Measurements from ENCODE around the gene FAU. TPM values are rescaled to one million over a fixed set of nuclear protein-coding genes. Genes with fewer than 3 reads are reported as not detected.

The FAU gene
- total RNA-seq, 1 experiment from 2014 or later: 1,001 TPM

GRCh38 chr11:65157336-65157735 lies 35.4 kb upstream of the FAU start:
- CTCF ChIA-PET: interaction anchor here (0.6 kb wide), 1 partner anchor 130 kb away, joined by 3 read pairs; the partner anchor contains the start of gene SNX15
- no peak for ATAC-seq
- in situ Hi-C loops (cut with HindIII; ENCODE audit: low pct_unique_long_range_greater_than_20kb, low sequenced_read_pairs): no loop called here

GRCh38 chr11:65156926-65157325 lies 35.0 kb upstream of the FAU start:
- ChIA-PET POLR2A (interaction anchor here (0.7 kb wide), 2 partner anchors 22 to 62 kb away, joined by 10 to 12 read pairs; no protein-coding TSS in a partner anchor), CTCF (no interaction called here)
- H3K27me3 ChIP-seq (ENCODE audit: control insufficient read depth, insufficient read depth, low read length): no peaks in the 10 kb centered on the region
- BruUV-seq (replicated peaks): no TSS peak
- TF ChIP-seq POLR2AphosphoS5 (IDR thresholded peaks at IDR 0.05; ENCODE audit: low read depth, low read length): no peak
- TF ChIP-seq, protein P1, sequence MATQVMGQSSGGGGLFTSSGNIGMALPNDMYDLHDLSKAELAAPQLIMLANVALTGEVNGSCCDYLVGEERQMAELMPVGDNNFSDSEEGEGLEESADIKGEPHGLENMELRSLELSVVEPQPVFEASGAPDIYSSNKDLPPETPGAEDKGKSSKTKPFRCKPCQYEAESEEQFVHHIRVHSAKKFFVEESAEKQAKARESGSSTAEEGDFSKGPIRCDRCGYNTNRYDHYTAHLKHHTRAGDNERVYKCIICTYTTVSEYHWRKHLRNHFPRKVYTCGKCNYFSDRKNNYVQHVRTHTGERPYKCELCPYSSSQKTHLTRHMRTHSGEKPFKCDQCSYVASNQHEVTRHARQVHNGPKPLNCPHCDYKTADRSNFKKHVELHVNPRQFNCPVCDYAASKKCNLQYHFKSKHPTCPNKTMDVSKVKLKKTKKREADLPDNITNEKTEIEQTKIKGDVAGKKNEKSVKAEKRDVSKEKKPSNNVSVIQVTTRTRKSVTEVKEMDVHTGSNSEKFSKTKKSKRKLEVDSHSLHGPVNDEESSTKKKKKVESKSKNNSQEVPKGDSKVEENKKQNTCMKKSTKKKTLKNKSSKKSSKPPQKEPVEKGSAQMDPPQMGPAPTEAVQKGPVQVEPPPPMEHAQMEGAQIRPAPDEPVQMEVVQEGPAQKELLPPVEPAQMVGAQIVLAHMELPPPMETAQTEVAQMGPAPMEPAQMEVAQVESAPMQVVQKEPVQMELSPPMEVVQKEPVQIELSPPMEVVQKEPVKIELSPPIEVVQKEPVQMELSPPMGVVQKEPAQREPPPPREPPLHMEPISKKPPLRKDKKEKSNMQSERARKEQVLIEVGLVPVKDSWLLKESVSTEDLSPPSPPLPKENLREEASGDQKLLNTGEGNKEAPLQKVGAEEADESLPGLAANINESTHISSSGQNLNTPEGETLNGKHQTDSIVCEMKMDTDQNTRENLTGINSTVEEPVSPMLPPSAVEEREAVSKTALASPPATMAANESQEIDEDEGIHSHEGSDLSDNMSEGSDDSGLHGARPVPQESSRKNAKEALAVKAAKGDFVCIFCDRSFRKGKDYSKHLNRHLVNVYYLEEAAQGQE (IDR thresholded peaks at IDR 0.05; ENCODE audit: insufficient read depth in 1 of 2, low read depth in 2 of 2, low read length in 1 of 2): no peak
- TF ChIP-seq SIN3A (IDR thresholded peaks at IDR 0.05; ENCODE audit: borderline replicate concordance, insufficient read depth, low read depth, low read length): no peak
- TF ChIP-seq CTCF (IDR thresholded peaks at IDR 0.05): no peak
- no peak for TF ChIP-seq TCF7L2 (IDR thresholded peaks at IDR 0.05; ENCODE audit: low read depth, low read length)
- no peak overlapping the region for H3K27ac ChIP-seq (ENCODE audit: low read length)
- ATAC-seq (no peak), DNase-seq (ENCODE audit: low read depth, low spot score) (no peak)
- H3K4me3 ChIP-seq (ENCODE audit: low read depth in 2 of 2, low read length in 2 of 2): no peak overlapping the region
- no peaks in the 10 kb centered on the region for H3K36me3 ChIP-seq (ENCODE audit: control insufficient read depth, insufficient read depth, low read length)
- intact Hi-C loops (cut with micrococcal nuclease; ENCODE audit: unreplicated experiment) (no loop called here), in situ Hi-C loops (cut with HindIII; ENCODE audit: low pct_unique_long_range_greater_than_20kb, low sequenced_read_pairs) (no loop called here)
- no peaks in the 10 kb centered on the region for H3K9me3 ChIP-seq (ENCODE audit: control insufficient read depth, insufficient read depth, low read depth, low read length)
- no peaks in the 10 kb centered on the region for H3K4me1 ChIP-seq (ENCODE audit: control insufficient read depth, insufficient read depth, low read length)

More at GRCh38 chr11:65157336-65157735, 35.4 kb upstream of the FAU start:
- Histone ChIP-seq H3K36me3 (ENCODE audit: control insufficient read depth, insufficient read depth, low read length) (no peaks in the 10 kb centered on the region), H3K4me3 (ENCODE audit: low read depth in 2 of 2, low read length in 2 of 2) (no peak overlapping the region), H3K27me3 (ENCODE audit: control insufficient read depth, insufficient read depth, low read length) (no peaks in the 10 kb centered on the region), H3K4me1 (ENCODE audit: control insufficient read depth, insufficient read depth, low read length) (no peaks in the 10 kb centered on the region), H3K9me3 (ENCODE audit: control insufficient read depth, insufficient read depth, low read depth, low read length) (no peaks in the 10 kb centered on the region), H3K27ac (ENCODE audit: low read length) (no peak overlapping the region)
- DNase-seq (ENCODE audit: low read depth, low spot score): no peak
- no TSS peak for BruUV-seq (replicated peaks)
- TF ChIP-seq POLR2AphosphoS5 (IDR thresholded peaks at IDR 0.05; ENCODE audit: low read depth, low read length): no peak
- no peak for TF ChIP-seq SIN3A (IDR thresholded peaks at IDR 0.05; ENCODE audit: borderline replicate concordance, insufficient read depth, low read depth, low read length)
- TF ChIP-seq, protein P1 (IDR thresholded peaks at IDR 0.05; ENCODE audit: insufficient read depth in 1 of 2, low read depth in 2 of 2, low read length in 1 of 2): no peak
- no peak for TF ChIP-seq TCF7L2 (IDR thresholded peaks at IDR 0.05; ENCODE audit: low read depth, low read length)
- TF ChIP-seq CTCF (IDR thresholded peaks at IDR 0.05): no peak
- POLR2A ChIA-PET: interaction anchor here (0.6 to 0.7 kb wide), 3 partner anchors 8 to 62 kb away, joined by 4 to 12 read pairs (median 10); no protein-coding TSS in a partner anchor
- intact Hi-C loops (cut with micrococcal nuclease; ENCODE audit: unreplicated experiment): no loop called here

Measured in Panc1 (cell line).